Fibroblast of lung (primary cell): ENCODE data around the gene CTDSPL.

ENCODE experiments used
- CTCF ChIP-seq, 2 donors: IDR thresholded peaks in 1 of 2; conservative IDR thresholded peaks in 1 of 2; 1 replicate in 1 of 2; 2 replicates in 1 of 2; pipeline ENCODE4 v1.5.1; 2011 to 2012; ENCODE audit warnings: low read length in 2 of 2, control low read depth in 1 of 2, inconsistent platforms in 1 of 2, low read depth in 1 of 2, mild to moderate bottlenecking in 1 of 2
- EZH2 ChIP-seq: IDR thresholded peaks from 2 replicates; pipeline ENCODE4 v1.5.1; 2012; ENCODE audit warnings: low read length, control low read depth, mild to moderate bottlenecking; ENCODE audit errors: missing control alignments

DNA sequence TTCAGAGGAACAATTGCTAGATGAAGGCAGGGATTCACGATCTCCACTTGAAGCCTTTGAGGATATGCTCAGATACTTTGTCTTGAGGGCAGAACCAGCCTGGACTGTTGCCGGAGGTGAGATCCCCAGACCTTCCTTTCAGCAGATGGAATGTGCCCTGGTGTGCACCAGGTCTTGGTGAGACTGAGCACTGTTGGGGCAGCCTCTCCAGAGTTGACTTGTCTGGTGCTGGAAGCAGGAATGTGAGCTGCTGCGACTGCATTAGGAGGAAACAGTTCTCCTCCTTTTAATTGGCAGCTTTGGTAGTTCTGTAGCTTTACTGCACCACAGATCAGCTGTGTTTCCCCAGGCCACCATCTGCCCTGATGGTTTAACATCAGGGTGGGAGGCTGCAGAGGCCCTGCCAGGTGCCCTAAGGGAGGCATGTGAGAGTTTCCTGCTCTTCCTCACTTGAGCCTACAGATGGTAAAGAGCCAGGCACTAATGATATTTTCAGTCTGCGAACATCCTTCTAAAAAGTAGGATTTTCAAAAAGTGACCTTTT is 58.5 kb downstream of the CTDSPL start:
- TF ChIP-seq CTCF (conservative IDR thresholded peaks at IDR 0.05 in 1 of 2, IDR thresholded peaks at IDR 0.05 in 1 of 2; ENCODE audit: low read depth in 1 of 2, low read length in 2 of 2): no peak
- TF ChIP-seq EZH2: no peak
